T follicular helper cell (primary cell): Measurements from ENCODE around the gene TTC36.
A peak's percentile ranks its signal among the peaks of the same experiment; 100 is the strongest.
"Not testable (repeated sequence)": the region's sequence is repeated elsewhere in the genome, so short reads cannot be mapped to it uniquely, and the experiment has no call there.

Experiments
- DNase-seq: peaks from one replicate; pipeline ENCODE4 v3.0.0-alpha.2; 2020; ENCODE audit warnings: low read depth
- total RNA-seq, 2 experiments: gene quantifications; one replicate each; lab custom pipeline; 2026; lab: John Stamatoyannopoulos, UW

Gene TTC36
- 0.91 to 2.4 reads per million in 2 experiments for total RNA-seq

- DNase-seq, result no peak
Measured at GRCh38 chr11:118527109-118527508, at the start of gene TTC36. Gene TTC36, plus strand, starts transcription at chr11:118527474. Its CDS starts 21 bp downstream, at chr11:118527495.

DNA sequence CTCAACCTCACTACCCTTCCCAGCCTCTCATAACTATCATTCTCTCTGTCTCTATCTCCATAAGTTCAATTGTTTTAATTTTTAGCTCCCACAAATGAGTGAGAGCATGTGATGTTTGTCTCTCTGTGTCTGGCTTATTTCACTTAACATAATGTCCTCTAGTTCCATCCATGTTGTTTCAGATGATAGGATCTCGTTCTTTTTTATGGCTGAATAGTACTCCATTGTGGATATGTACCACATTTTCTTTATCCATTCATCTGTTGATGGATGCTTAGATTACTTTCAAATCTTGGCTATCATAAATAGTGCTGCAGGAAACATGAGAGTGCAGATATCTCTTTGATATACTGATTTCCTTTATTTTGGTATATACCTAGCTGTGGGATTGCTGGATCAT lies 46.0 kb upstream of the TTC36 start:
- not testable (repeated sequence) for DNase-seq

DNA sequence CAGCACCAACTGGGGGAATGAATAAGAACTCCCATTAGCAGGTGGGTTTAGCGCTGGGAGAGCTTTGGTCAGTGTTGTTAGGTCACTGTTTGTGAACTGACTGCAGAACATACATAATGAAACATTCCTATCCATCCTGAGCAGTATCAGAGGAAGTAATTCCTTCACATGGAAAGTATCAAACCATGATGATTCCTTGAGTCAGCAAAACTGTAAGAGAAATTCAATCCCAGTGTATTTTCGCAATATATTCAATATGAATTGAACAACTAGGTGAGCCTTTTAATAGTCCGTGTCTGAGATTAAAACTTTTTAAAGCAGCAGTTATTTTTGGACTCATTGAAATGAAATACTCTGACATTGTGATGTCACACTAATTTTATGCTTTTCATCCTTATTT lies 42.9 kb upstream of the TTC36 start:
- DNase-seq, result no peak

GRCh38 chr11:118485273-118485672 lies 42.0 kb upstream of the TTC36 start:
- DNase-seq, result no peak

DNA sequence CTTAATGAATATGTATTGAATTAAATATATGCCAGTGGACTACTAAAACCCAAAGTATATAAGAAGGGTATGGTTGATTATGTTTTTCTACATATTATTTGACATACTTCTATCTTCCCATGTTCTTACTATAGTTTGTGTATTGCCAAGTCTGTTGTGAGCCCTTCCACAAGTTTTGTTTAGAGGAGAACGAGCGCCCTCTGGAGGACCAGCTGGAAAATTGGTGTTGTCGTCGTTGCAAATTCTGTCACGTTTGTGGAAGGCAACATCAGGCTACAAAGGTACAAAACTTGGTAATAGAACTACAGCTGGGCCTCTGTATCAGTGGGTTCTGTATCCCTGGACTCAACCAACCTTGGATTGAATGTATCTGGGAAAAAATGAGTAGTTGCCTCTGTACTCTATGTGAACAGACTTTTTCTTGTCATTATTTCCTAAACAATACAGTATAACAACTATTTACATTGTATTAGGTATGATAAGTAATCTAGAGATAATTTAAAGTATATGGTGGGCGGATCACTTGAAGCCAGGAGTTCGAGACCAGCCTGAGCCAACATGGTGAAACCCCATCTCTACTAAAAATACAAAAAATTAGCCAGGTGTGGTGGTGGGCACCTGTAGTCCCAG lies 38.7 kb upstream of the TTC36 start:
- peak; percentile 72 for DNase-seq

DNA sequence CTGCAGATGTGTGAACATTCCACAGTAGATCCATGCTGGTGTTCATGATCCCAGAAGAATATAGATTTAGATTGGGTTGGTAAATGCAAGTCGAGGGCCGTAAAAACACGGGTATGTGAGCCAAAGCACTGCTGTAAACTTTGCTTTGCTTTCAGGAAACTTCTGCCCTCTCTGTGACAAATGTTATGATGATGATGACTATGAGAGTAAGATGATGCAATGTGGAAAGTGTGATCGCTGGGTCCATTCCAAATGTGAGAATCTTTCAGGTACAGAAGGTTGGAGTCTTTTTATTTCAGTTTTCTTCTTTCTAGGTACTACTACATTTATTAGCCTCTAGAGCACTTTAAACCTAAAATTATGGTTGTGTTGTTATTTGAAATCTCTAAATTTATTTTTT lies 36.2 kb upstream of the TTC36 start:
- no peak for DNase-seq

DNA sequence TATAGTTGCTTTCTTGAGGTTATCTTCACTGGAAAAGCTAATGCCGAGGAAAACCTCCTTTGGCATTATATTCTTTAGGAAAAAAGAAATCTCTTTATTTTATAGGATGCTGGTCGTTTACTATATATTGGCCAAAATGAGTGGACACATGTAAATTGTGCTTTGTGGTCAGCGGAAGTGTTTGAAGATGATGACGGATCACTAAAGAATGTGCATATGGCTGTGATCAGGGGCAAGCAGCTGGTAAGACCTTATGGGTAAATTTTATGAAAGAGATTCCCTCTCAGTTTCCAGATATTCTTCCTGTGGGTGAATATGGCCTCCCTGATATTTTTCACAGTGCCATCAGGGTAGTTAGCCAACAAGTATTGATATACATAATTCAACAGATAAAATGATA lies 29.4 kb upstream of the TTC36 start:
- DNase-seq, result no peak

DNA sequence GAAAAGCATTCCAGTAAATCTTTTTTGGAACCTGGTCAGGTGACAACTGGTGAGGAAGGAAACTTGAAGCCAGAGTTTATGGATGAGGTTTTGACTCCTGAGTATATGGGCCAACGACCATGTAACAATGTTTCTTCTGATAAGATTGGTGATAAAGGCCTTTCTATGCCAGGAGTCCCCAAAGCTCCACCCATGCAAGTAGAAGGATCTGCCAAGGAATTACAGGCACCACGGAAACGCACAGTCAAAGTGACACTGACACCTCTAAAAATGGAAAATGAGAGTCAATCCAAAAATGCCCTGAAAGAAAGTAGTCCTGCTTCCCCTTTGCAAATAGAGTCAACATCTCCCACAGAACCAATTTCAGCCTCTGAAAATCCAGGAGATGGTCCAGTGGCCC lies 24.1 kb upstream of the TTC36 start:
- DNase-seq, result no peak

- no peak for DNase-seq
Measured at GRCh38 chr11:118511601-118512000, 15.7 kb upstream of the TTC36 start.

- DNase-seq, result no peak
Measured at GRCh38 chr11:118514103-118514502, 13.2 kb upstream of the TTC36 start.

- DNase-seq, result no peak
Measured at GRCh38 chr11:118519549-118519948, 7.7 kb upstream of the TTC36 start.

DNA sequence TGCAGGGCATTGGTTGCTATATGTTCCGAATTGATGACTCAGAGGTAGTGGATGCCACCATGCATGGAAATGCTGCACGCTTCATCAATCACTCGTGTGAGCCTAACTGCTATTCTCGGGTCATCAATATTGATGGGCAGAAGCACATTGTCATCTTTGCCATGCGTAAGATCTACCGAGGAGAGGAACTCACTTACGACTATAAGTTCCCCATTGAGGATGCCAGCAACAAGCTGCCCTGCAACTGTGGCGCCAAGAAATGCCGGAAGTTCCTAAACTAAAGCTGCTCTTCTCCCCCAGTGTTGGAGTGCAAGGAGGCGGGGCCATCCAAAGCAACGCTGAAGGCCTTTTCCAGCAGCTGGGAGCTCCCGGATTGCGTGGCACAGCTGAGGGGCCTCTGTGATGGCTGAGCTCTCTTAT lies 5.4 kb upstream of the TTC36 start:
- DNase-seq, result no peak

GRCh38 chr11:118522571-118523072 lies 4.7 kb upstream of the TTC36 start:
- DNase-seq, result no peak

- no peak for DNase-seq
Measured at GRCh38 chr11:118524356-118524755, 2.9 kb upstream of the TTC36 start.

- no peak for DNase-seq
Measured at GRCh38 chr11:118524757-118525470, 2.4 kb upstream of the TTC36 start.

GRCh38 chr11:118526688-118527087 lies 586 bp upstream of the TTC36 start:
- no peak for DNase-seq

GRCh38 chr11:118528511-118528910 lies 1.2 kb downstream of the TTC36 start:
- DNase-seq, result no peak

DNA sequence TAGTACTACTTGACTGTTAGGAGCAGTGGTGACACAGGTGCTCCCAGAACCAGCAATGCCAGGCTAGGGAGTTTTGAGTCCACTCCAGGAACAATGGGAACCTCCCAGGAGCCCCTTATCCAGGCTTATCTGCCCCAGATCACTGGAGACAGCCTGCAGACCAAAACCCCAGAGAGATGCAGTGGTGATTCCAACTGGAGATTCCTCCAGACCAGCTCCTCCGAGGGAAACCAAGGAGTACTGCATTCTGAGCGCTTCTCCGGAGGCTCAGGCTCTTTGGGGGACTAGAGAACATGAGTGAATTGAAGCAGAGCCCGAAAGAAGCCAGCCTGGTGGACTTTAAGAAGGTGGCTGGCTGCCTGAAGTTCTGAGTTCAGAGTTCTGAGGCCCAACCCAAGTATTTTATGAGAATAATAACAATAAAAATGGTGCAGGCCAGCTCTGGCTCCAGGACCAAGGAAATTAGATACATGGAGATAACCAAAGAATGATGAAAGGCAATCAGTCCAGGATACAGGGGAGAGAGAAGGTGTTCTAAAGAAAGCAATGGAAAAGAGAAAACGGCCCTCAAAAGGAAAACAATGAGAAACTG lies 2.4 kb downstream of the TTC36 start:
- DNase-seq, result no peak

DNA sequence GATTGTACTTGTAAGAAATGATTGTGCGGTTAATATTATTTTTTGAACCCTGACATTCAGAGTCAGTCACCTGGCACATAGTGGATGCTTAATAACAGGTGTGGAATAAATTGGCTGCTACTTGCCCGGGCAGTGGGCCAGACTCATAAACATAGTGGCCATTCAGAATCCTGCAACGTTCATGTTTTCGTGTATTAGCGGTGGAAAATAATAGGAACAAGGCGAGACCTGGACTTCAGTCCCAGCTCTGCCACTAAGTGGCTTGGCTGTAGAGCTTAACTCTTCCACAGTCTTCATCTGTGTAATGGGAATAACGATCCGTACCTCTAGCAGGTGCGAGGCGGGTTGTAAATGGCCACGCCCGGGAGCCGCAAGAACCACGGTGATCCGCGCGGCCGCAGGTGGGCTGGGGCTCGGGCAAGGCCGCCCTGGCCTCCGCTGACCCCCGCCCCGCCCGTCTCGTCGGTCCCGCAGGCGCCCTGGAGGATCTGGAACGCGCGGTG lies 3.0 kb downstream of the TTC36 start:
- DNase-seq, result no peak

- DNase-seq, result peak; percentile 60
Measured at GRCh38 chr11:118530683-118531596, 3.7 kb downstream of the TTC36 start, which contains the start of gene TMEM25. Gene TMEM25, plus strand, starts transcription at chr11:118531192. Its CDS starts 610 bp downstream, at chr11:118531802.

DNA sequence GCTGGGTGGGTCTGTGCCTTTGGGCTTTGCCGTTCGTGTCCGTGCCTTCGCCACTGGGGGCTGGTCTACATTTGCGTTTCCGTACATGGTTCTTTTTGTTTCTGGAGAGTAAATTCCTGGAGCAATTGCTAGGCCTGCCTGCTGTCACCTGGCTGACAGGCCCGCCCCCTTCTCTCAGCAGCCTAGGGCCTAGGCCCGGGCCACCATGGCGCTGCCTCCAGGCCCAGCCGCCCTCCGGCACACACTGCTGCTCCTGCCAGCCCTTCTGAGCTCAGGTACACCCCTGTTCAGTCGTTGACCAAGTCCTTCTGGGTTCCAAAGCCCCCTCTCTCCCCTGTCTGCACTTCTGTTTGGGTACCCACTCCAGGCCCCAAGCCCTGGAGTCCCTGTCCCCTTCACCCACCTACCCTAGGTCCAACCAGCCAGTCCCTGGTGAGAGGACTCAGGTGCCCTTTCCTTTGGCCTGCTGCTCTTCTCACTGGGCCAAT lies 4.4 kb downstream of the TTC36 start:
- no peak for DNase-seq
